H9 (cell line): Measurements from ENCODE around the gene PTPMT1. TPM values are rescaled to one million over a fixed set of nuclear protein-coding genes. Genes with fewer than 3 reads are reported as not detected.

Experiments
- DNase-seq: peaks from one replicate; pipeline ENCODE4 v3.0.0-alpha.2; 2017
- H2AFZ ChIP-seq: one replicate; pipeline ENCODE4 v1.6.1; 2013; ENCODE audit warnings: mild to moderate bottlenecking, low read length, control low read depth, moderate library complexity
- H2AK5ac ChIP-seq: 2 replicates; pipeline ENCODE4 v1.6.1; 2013; ENCODE audit warnings: low read length, control low read depth, mixed read lengths; ENCODE audit not compliant: insufficient read length
- H2BK120ac ChIP-seq: one replicate; pipeline ENCODE4 v1.6.1; 2013; ENCODE audit warnings: low read depth, mild to moderate bottlenecking, low read length, control low read depth, inconsistent platforms; ENCODE audit not compliant: poor library complexity, severe bottlenecking
- H2BK12ac ChIP-seq: 2 replicates; pipeline ENCODE4 v1.6.1; 2013; ENCODE audit warnings: low read length, control low read depth, mixed read lengths, low read depth; ENCODE audit not compliant: insufficient read length
- H2BK15ac ChIP-seq: 2 replicates; pipeline ENCODE4 v1.6.1; 2013; ENCODE audit warnings: low read depth, low read length, control low read depth
- H2BK20ac ChIP-seq: one replicate; pipeline ENCODE4 v1.6.1; 2013; ENCODE audit warnings: low read depth, mild to moderate bottlenecking, low read length, control low read depth, inconsistent platforms; ENCODE audit not compliant: poor library complexity, severe bottlenecking
- H2BK5ac ChIP-seq: 2 replicates; pipeline ENCODE4 v1.6.1; 2013; ENCODE audit warnings: low read length, control low read depth, mixed read lengths; ENCODE audit not compliant: insufficient read length
- H3K14ac ChIP-seq: 2 replicates; pipeline ENCODE4 v1.6.1; 2013; ENCODE audit warnings: low read length, control low read depth; ENCODE audit not compliant: insufficient read depth
- H3K18ac ChIP-seq: 2 replicates; pipeline ENCODE4 v1.6.1; 2013; ENCODE audit warnings: low read depth, mild to moderate bottlenecking, mixed read lengths, low read length, control low read depth; ENCODE audit not compliant: insufficient read length
- H3K23ac ChIP-seq: 2 replicates; pipeline ENCODE4 v1.6.1; 2013; ENCODE audit warnings: low read length, control low read depth, mixed read lengths, low read depth; ENCODE audit not compliant: insufficient read length
- H3K23me2 ChIP-seq: 2 replicates; pipeline ENCODE4 v1.6.1; 2013; ENCODE audit warnings: low read depth, mild to moderate bottlenecking, mixed read lengths, low read length, control low read depth; ENCODE audit not compliant: insufficient read length, poor library complexity, severe bottlenecking
- H3K27ac ChIP-seq: 2 replicates; pipeline ENCODE4 v1.5.1; 2013; ENCODE audit warnings: low read length, control low read depth, mixed read lengths, low read depth; ENCODE audit not compliant: insufficient read length
- H3K27me3 ChIP-seq: 2 replicates; pipeline ENCODE4 v1.6.1; 2013; ENCODE audit warnings: low read length, control low read depth, inconsistent platforms; ENCODE audit not compliant: insufficient read depth
- H3K4ac ChIP-seq: 2 replicates; pipeline ENCODE4 v1.6.1; 2013; ENCODE audit warnings: low read depth, mild to moderate bottlenecking, control low read depth, inconsistent platforms, low read length, moderate library complexity
- H3K4me1 ChIP-seq: 2 replicates; pipeline ENCODE4 v1.6.1; 2013; ENCODE audit warnings: low read length, control low read depth, inconsistent platforms; ENCODE audit not compliant: insufficient read depth
- H3K4me2 ChIP-seq: 2 replicates; pipeline ENCODE4 v1.6.1; 2013; ENCODE audit warnings: low read length, control low read depth, mixed read lengths; ENCODE audit not compliant: insufficient read length, insufficient read depth
- H3K56ac ChIP-seq: 2 replicates; pipeline ENCODE4 v1.6.1; 2013; ENCODE audit warnings: low read depth, mild to moderate bottlenecking, mixed read lengths, low read length, control low read depth; ENCODE audit not compliant: insufficient read length
- H3K79me1 ChIP-seq: 2 replicates; pipeline ENCODE4 v1.6.1; 2013; ENCODE audit warnings: low read depth, mild to moderate bottlenecking, moderate library complexity, low read length, control low read depth, inconsistent platforms; ENCODE audit not compliant: insufficient read depth, poor library complexity, severe bottlenecking
- H3K79me2 ChIP-seq: 2 replicates; pipeline ENCODE4 v1.6.1; 2013; ENCODE audit warnings: low read length, control low read depth, inconsistent platforms; ENCODE audit not compliant: insufficient read depth
- H3K9ac ChIP-seq: 2 replicates; pipeline ENCODE4 v1.6.1; 2013; ENCODE audit warnings: low read length, control low read depth, mixed read lengths; ENCODE audit not compliant: insufficient read length; ENCODE audit errors: extremely low read depth
- H3K9me3 ChIP-seq: one replicate; pipeline ENCODE4 v1.6.1; 2013; ENCODE audit warnings: low read depth, low read length, inconsistent platforms; ENCODE audit not compliant: control insufficient read depth
- H3T11ph ChIP-seq: one replicate; pipeline ENCODE4 v1.6.1; 2013; ENCODE audit warnings: mild to moderate bottlenecking, low read length, control low read depth, inconsistent platforms
- H4K20me1 ChIP-seq: one replicate; pipeline ENCODE4 v1.6.1; 2013; ENCODE audit not compliant: control insufficient read depth, insufficient read length, insufficient read depth
- H4K5ac ChIP-seq: 2 replicates; pipeline ENCODE4 v1.6.1; 2013; ENCODE audit warnings: low read depth, mild to moderate bottlenecking, mixed read lengths, low read length, control low read depth; ENCODE audit not compliant: insufficient read length
- H4K8ac ChIP-seq: replicated peaks from 2 replicates; pipeline ENCODE4 v1.6.1; 2013; ENCODE audit warnings: low read length, control low read depth, mixed read lengths, low read depth; ENCODE audit not compliant: insufficient read length
- H4K91ac ChIP-seq: 2 replicates; pipeline ENCODE4 v1.6.1; 2013; ENCODE audit warnings: low read depth, mild to moderate bottlenecking, moderate library complexity, mixed read lengths, low read length, control low read depth; ENCODE audit not compliant: insufficient read length
- H3K27ac Mint-ChIP-seq, 3 experiments: 2 replicates in 2 of 3; 3 replicates in 1 of 3; pipeline ENCODE4 v1.8.0; 2020 to 2021; ENCODE audit warnings: mixed read lengths in 3 of 3, mild to moderate bottlenecking in 1 of 3, moderate library complexity in 1 of 3
- H3K27me3 Mint-ChIP-seq: 2 replicates; pipeline ENCODE4 v1.8.0; 2021; ENCODE audit warnings: low read depth, mild to moderate bottlenecking, moderate library complexity, mixed read lengths
- H3K36me3 Mint-ChIP-seq, 3 experiments: 2 replicates in 2 of 3; 3 replicates in 1 of 3; pipeline ENCODE4 v1.8.0; 2020 to 2021; ENCODE audit warnings: low read depth in 3 of 3, mixed read lengths in 3 of 3; ENCODE audit not compliant: insufficient read depth in 1 of 3
- H3K4me1 Mint-ChIP-seq, 2 experiments: 2 replicates each; pipeline ENCODE4 v1.8.0; 2020; ENCODE audit warnings: mixed read lengths in 2 of 2
- H3K4me3 Mint-ChIP-seq, 2 experiments: 2 replicates in 1 of 2; 3 replicates in 1 of 2; pipeline ENCODE4 v1.8.0; 2020 to 2021; ENCODE audit warnings: mild to moderate bottlenecking in 2 of 2, mixed read lengths in 2 of 2, moderate library complexity in 1 of 2
- H3K9me3 Mint-ChIP-seq, 2 experiments: 2 replicates in 1 of 2; 3 replicates in 1 of 2; pipeline ENCODE4 v1.8.0; 2020; ENCODE audit warnings: mild to moderate bottlenecking in 2 of 2, mixed read lengths in 2 of 2, moderate library complexity in 1 of 2
- WGBS: extraction: QIAGEN DNeasy Blood & Tissue Kit; methylation state at CpG from one replicate; pipeline ENCODE4 v1.1.7; 2013; ENCODE audit warnings: missing lambda C conversion rate, low lambda C conversion rate, mixed read lengths; ENCODE audit not compliant: insufficient read length; ENCODE audit errors: extremely low coverage; 5-methylcytosine and 5-hydroxymethylcytosine counted together
- total RNA-seq: library from RNA; stranded (reverse); gene quantifications from 2 replicates; pipeline ENCODE4 v1.2.1, GENCODE V29; 2021
- TF ChIP-seq, protein P1 (sequence below): fragments of 200-600 bp; sonication (generic); conservative IDR thresholded peaks from 3 replicates; pipeline ENCODE4 v1.8.0; 2021; ENCODE audit warnings: antibody characterized with exemption, mild to moderate bottlenecking

Gene PTPMT1
- total RNA-seq, 1 experiment from 2014 or later = 72.9 TPM

DNA sequence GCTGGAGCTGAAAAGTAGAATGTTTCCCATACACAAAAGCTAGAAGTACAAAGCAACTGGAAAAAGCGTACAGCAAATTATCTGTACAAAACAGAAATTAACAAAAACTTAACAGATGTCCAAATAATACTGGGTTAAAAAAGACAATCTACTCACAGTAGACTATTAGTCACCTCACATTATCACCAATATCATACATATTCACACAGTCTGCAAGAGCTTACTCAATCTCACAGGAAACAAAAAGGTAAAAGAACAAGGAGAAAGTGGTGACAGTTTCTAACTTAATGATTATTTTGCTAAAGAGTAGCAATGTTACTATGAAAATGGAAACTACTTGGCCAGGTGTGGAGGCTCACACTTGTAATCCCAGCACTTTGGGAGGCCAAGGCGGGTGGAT lies 24.3 kb upstream of the PTPMT1 start:
- Histone ChIP-seq H2BK120ac (no peak overlapping the region), H3K9me3 (no peaks in the 10 kb centered on the region), H2BK12ac (no peak overlapping the region), H4K91ac (no peak overlapping the region), H3K79me2 (peaks cover 66% of the 10 kb centered on the region; the same call in 1 of the 2 replicates), H3K79me1 (peaks cover 3% of the 10 kb centered on the region), H3K9ac (no peak overlapping the region), H2BK5ac (no peak overlapping the region), H4K5ac (no peak overlapping the region), H3T11ph (no peak overlapping the region), H3K4ac (no peak overlapping the region), H2AFZ (no peak overlapping the region), H2BK20ac (no peak overlapping the region), H3K23me2 (no peaks in the 10 kb centered on the region), H2AK5ac (no peak overlapping the region), H3K27me3 (no peaks in the 10 kb centered on the region), H4K8ac (no peak overlapping the region), H3K4me2 (no peak overlapping the region), H3K27ac (no peak overlapping the region), H3K23ac (no peak overlapping the region), H3K14ac (no peak overlapping the region), H3K18ac (no peak overlapping the region), H2BK15ac (no peak overlapping the region), H3K4me1 (peaks cover 4% of the 10 kb centered on the region; the same call in 1 of the 2 replicates), H4K20me1 (no peaks in the 10 kb centered on the region), H3K56ac (no peak overlapping the region)
- no peak overlapping the region for H3K4me3 Mint-ChIP-seq
- no CpG with 5 or more reads among the region's 2 CpGs for WGBS
- no peaks in the 10 kb centered on the region for H3K9me3 Mint-ChIP-seq
- TF ChIP-seq, protein P1, sequence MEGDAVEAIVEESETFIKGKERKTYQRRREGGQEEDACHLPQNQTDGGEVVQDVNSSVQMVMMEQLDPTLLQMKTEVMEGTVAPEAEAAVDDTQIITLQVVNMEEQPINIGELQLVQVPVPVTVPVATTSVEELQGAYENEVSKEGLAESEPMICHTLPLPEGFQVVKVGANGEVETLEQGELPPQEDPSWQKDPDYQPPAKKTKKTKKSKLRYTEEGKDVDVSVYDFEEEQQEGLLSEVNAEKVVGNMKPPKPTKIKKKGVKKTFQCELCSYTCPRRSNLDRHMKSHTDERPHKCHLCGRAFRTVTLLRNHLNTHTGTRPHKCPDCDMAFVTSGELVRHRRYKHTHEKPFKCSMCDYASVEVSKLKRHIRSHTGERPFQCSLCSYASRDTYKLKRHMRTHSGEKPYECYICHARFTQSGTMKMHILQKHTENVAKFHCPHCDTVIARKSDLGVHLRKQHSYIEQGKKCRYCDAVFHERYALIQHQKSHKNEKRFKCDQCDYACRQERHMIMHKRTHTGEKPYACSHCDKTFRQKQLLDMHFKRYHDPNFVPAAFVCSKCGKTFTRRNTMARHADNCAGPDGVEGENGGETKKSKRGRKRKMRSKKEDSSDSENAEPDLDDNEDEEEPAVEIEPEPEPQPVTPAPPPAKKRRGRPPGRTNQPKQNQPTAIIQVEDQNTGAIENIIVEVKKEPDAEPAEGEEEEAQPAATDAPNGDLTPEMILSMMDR = no peak
- H3K4me1 Mint-ChIP-seq = peaks cover 28 to 29% of the 10 kb centered on the region in 2 experiments
- no peaks in the 10 kb centered on the region for H3K27me3 Mint-ChIP-seq
- no peak for DNase-seq
- peaks cover 2 to 14% (median 11%) of the 10 kb centered on the region in 3 experiments; a peak in 6 of 7 replicates for H3K36me3 Mint-ChIP-seq
- peak overlapping the region in 2 of 3 experiments; percentile 24 to 79; a peak in 3 of 7 replicates for H3K27ac Mint-ChIP-seq
